ENCODE measurements around the gene GRB7. TPM values are rescaled to one million over a fixed set of nuclear protein-coding genes. Genes with fewer than 3 reads are reported as not detected.

Gene GRB7
- total RNA-seq, 2 donors from 2014 or later = 25.4 to 39.9 TPM

DNA sequence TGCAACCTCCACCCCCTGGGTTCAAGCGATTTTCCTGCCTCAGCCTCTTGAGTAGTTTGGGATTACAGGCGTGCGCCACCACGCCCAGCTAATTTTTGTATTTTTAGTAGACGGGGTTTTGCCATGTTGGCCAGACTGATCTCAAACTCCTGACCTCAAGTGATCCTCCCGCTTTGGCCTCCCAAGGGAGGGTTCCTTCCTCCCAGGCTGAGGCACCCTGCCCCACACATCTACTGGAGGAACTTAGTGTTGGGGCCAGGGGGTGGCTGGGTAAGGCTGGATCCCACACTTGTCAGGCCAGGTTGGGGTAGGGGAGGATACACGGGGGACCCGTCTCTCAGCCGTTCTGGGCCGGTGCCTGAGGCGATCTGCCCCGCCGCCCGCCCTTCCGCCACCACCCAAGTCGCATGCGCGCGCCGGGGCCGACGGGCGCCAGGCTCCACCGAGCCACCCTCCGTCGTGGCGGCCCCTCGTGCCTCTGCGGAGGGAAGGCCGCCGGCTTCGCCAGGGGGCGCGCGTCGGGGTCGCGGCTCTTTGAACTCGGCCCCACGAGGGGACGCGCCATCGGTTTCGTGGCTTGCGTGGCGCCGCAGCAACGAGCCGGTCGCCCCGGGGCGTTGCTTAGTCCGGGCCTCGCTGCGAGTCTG lies 15.9 kb downstream of the GRB7 start:
- TF ChIP-seq, protein P1, sequence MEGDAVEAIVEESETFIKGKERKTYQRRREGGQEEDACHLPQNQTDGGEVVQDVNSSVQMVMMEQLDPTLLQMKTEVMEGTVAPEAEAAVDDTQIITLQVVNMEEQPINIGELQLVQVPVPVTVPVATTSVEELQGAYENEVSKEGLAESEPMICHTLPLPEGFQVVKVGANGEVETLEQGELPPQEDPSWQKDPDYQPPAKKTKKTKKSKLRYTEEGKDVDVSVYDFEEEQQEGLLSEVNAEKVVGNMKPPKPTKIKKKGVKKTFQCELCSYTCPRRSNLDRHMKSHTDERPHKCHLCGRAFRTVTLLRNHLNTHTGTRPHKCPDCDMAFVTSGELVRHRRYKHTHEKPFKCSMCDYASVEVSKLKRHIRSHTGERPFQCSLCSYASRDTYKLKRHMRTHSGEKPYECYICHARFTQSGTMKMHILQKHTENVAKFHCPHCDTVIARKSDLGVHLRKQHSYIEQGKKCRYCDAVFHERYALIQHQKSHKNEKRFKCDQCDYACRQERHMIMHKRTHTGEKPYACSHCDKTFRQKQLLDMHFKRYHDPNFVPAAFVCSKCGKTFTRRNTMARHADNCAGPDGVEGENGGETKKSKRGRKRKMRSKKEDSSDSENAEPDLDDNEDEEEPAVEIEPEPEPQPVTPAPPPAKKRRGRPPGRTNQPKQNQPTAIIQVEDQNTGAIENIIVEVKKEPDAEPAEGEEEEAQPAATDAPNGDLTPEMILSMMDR (IDR thresholded peaks at IDR 0.05) = no peak
- TF ChIP-seq POLR2A (IDR thresholded peaks at IDR 0.05) = peak in 2 of 3 donors; percentile 8
- intact Hi-C loops (cut with DNase I) = no loop called here
- Histone ChIP-seq H3K4me3 (peak overlapping the region; percentile 16 to 55), H3K9me3 (no peaks in the 10 kb centered on the region), H3K27ac (peak overlapping the region; percentile 79 to 93 (median 84)), H3K27me3 (no peaks in the 10 kb centered on the region), H3K36me3 (replicated peaks in 1 of 2; ENCODE audit: insufficient read depth in 1 of 2, low read depth in 2 of 2) (no peaks in the 10 kb centered on the region), H3K4me1 (peaks cover 48% of the 10 kb centered on the region)
- WGBS, 2 donors = 10 to 31% methylated on average over 12 to 40 of the region's 55 CpGs
- ATAC-seq (peak; percentile 19), DNase-seq (peak; percentile 50 to 65 (median 57))

DNA sequence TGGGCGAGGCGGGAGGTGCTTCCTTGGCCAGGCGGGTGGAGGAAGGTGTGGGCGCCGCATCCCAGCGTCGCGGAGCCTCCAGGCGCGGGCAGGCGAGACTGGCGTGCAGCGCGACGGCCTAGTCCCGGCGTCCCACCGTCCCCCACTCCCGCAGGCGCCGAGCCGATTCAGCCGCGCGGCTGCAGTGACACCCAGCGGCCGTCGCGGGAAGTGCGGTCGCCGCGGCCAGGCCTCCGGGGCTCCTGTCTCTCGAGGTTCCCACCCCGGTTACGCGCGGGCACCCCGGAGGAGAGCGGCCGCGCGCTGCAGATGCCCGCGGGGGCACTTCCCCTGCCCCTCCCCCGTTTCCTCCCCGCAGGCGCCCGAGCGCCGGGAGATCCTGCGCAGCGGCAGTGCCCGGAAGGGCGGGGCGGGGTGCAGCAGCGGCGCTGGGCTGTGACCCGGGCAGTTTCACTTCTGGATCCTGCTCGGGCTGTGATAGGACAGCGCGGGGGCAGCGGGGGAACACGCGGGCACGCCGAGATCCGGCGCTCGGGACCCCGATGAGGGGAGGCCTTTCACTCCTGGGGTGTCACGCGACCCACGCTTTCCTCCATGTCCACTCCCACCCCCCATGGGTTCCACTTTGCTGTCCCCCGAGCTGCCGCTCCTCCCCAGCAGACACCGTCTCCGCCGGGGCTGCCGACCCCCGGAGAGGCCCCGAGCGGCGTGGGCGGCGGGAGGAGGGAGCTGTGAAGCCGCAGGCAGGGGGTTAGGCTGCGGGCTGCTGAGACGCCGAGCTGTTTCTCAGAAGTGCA lies 16.6 kb downstream of the GRB7 start:
- no peaks in the 10 kb centered on the region for H3K27me3 ChIP-seq
- TF ChIP-seq, protein P1 (IDR thresholded peaks at IDR 0.05) = peak; percentile 96 to 100 (median 99)
- peak; percentile 48 to 84 (median 83) for TF ChIP-seq POLR2A (IDR thresholded peaks at IDR 0.05)
- peak; percentile 83 for ATAC-seq
- peak; percentile 90 to 95 (median 92) for DNase-seq
- intact Hi-C loops (cut with DNase I) = no loop called here
- no peaks in the 10 kb centered on the region for H3K36me3 ChIP-seq (replicated peaks in 1 of 2; ENCODE audit: insufficient read depth in 1 of 2, low read depth in 2 of 2)
- peaks cover 43% of the 10 kb centered on the region for H3K4me1 ChIP-seq
- peak overlapping the region; percentile 16 to 55 for H3K4me3 ChIP-seq
- peak overlapping the region; percentile 79 to 93 (median 84) for H3K27ac ChIP-seq
- H3K9me3 ChIP-seq = no peaks in the 10 kb centered on the region
- 0% methylated on average over 2 to 43 of the region's 91 CpGs for WGBS, 2 donors

GRCh38 chr17:39754958-39755553 lies 17.3 kb downstream of the GRB7 start:
- 37 to 61% methylated on average over 12 to 18 of the region's 21 CpGs for WGBS, 2 donors
- DNase-seq (no peak), ATAC-seq (no peak)
- intact Hi-C loops (cut with DNase I) = loop anchor here (5.0 kb wide), 1 partner anchor 143 kb away; no protein-coding TSS in a partner anchor
- Histone ChIP-seq H3K9me3 (no peaks in the 10 kb centered on the region), H3K27ac (peak overlapping the region; percentile 79 to 93 (median 84)), H3K27me3 (no peaks in the 10 kb centered on the region), H3K36me3 (replicated peaks in 1 of 2; ENCODE audit: insufficient read depth in 1 of 2, low read depth in 2 of 2) (no peaks in the 10 kb centered on the region), H3K4me3 (peak overlapping the region; percentile 10 to 55), H3K4me1 (peaks cover 36% of the 10 kb centered on the region)
- TF ChIP-seq POLR2A (IDR thresholded peaks at IDR 0.05) = no peak
- TF ChIP-seq, protein P1 (IDR thresholded peaks at IDR 0.05) = no peak

DNA sequence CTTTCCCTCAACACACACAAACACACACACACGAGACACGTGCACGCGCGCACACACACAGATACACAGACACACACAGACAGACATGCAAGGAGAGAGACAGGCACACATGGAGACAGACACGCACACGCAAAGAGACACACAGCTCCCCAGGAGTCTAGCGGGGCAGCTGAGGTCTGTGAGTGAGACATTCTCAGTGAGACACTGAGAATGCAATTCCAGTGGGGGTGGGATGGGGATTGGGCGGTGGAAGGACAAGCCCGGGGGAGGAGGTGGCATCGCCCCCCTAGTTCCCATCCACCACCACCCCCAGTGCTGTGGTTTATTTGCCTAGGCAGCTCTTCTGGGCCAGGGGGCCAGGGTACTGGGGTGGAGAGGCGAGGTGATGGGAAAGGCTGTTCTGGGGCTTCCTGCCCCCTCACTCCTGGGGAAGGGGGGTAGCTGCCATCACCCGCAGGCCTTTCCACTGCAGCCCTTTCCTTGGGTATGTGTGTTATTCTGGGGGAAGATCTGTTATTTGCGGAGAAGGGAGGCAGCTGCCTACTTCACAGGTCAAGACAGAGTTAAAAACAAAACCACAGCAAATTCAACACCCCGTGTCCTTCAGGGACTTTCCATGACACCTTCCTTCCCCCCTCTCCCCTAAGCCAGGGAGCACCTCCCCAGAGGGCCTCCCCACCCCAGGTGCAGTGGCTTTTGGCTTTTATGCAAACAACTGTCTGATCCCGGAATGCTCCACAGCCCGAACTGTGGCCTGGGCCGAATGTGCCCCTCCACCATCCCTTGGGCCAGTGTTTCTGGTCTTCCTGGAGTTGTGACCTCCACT lies 18.0 kb downstream of the GRB7 start:
- ATAC-seq = no peak
- no peaks in the 10 kb centered on the region for H3K9me3 ChIP-seq
- no peak for DNase-seq
- peaks cover 29% of the 10 kb centered on the region for H3K4me1 ChIP-seq
- H3K27me3 ChIP-seq = no peaks in the 10 kb centered on the region
- no peak overlapping the region for H3K4me3 ChIP-seq
- 53 to 55% methylated on average over 13 to 17 of the region's 18 CpGs for WGBS, 2 donors
- H3K36me3 ChIP-seq (replicated peaks in 1 of 2; ENCODE audit: insufficient read depth in 1 of 2, low read depth in 2 of 2) = no peaks in the 10 kb centered on the region
- TF ChIP-seq POLR2A (IDR thresholded peaks at IDR 0.05) = no peak
- TF ChIP-seq, protein P1 (IDR thresholded peaks at IDR 0.05) = no peak
- peak overlapping the region in 1 of 4 donors; percentile 93 for H3K27ac ChIP-seq
- intact Hi-C loops (cut with DNase I) = loop anchor here (5.0 kb wide), 1 partner anchor 143 kb away; no protein-coding TSS in a partner anchor
